HG03097 (cell line): Measurements from ENCODE around the gene ENOX1.

Experiments
- ATAC-seq: cut with Tn5 transposase; IDR thresholded peaks from one replicate; pipeline ENCODE4 v1.9.1; 2021; ENCODE audit not compliant: unreplicated experiment, low FRiP score

The ENOX1 gene

GRCh38 chr13:43493496-43494000 lies 293.2 kb downstream of the ENOX1 start:
- no peak for ATAC-seq

DNA sequence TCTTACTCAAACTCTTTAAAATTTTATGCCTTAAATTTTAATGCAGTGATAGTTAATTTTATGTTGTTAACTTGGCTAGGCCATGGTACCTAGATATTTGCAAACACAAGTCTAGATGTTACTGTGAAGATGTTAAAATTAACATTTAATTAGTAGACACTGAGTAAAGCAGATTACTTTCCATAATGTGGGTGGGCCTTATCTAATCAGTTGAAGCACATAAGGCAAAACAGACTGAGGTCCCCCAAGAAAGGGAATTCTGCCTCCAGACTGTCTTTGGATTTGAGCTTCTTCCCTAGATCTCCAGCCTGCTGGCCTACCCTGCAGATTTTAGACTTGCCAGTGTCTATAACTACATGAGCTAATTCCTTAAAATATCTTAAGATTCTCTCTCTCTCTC lies 294.0 kb downstream of the ENOX1 start:
- no peak for ATAC-seq

- no peak for ATAC-seq
Measured at GRCh38 chr13:43492311-43492710, 294.5 kb downstream of the ENOX1 start.

GRCh38 chr13:43489233-43489632 lies 297.5 kb downstream of the ENOX1 start:
- no peak for ATAC-seq

DNA sequence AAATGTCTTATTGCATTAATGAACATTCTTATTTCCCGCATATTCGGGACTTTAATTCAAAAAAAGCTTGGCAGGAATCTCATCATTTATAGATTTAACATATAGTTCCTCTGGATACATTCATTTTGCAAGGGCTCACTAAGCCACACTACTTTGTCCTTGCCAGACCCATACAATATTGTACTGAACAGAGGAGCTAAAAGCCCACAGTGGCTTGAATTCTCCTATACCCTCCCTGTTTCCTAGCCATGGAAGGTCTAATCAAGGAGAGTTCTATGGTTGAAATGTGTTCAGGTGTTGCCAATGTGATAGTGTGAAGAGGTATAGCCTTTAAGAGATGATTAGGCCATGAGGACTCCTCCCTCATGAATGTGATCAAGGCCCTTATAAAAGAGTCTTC lies 298.9 kb downstream of the ENOX1 start:
- no peak for ATAC-seq

DNA sequence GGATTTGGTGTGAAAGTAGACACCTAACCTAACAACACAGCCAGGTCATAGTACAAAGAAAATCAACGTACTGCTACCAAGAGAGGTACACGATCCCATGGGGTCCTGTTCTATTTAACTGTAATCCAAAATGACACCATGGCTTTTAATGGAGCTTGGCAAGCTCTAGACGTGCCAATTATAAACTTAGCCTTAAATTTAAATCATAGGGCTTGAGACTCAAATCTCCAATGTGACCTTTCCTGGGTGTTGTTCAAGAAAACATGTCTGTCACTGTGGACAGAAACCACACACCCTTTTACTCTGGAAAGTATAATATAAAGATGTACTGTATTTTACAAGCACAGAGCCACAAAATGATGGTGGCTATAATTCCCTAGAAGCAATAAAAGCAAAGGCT lies 299.3 kb downstream of the ENOX1 start:
- ATAC-seq = no peak

DNA sequence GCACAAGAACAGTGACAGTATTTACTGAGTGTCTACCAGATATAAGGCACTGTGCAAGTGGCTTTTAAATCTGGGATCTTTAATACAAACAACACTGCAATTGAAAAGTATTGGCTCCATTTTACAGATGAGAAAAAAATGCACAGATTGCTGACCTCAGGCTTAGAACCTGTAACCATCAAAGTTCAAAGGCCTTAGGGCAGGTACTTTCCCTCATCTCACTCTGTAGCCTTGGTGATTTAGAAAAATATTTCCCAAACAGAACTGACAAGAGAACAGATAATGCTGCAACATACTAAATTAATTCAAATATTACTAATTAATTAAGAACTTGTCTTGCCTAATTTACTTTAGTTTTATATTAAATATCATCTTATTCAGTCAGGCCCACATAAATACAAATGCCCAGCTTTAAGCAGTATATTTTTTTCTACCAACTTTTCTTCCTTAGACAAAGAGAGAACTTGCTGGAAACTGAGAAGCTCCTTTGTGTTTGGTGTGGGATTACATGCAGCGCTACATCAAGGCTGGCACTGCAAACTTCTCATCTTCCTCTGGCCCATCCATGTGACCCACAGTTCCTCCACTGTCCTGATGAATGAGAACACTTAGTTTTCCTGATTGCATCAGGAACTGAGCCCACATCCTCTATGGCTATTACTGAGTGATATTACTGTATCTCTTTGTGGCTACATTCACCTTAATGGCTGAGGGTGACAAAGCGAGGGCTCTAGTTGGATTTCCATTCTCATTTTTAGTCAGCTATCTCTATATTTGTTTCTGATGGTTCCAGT lies 302.1 kb downstream of the ENOX1 start:
- ATAC-seq = no peak

DNA sequence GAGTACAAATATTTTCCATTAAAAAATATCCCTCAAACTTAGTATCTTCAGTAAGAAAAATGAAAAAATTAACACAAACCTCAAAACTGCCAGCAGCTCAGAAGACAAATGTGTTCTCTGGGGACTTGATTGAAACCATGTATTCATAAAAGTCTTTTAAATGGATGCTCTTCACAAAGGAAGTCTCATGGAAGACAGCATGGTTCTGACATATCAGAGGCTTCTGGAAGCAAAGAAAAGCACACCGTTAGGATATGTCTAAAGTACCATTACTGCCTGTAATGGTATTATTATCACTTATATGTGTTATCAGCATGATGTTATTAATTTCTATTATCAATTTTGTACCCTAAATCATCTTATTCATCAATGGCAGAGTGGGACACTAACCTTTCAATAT lies 302.8 kb downstream of the ENOX1 start:
- ATAC-seq = no peak

DNA sequence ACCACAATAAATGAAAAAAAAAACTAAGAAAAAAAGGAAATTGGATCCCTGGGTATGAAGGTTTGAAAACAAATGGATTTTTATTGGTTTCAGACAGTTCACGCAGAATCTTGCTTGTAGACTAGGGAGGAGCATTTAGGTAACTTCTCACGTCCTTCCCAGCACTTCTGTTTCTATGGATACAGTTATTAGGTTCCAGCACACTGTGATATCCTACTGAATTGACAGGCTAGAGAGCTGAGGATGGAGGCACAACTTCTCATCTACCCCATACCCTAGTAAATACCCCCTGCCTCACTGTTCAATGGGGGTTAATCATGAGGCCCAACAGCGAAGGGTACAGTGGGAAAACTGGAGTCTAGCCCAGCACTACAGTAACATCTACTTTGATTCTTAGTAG lies 304.1 kb downstream of the ENOX1 start:
- ATAC-seq = no peak

DNA sequence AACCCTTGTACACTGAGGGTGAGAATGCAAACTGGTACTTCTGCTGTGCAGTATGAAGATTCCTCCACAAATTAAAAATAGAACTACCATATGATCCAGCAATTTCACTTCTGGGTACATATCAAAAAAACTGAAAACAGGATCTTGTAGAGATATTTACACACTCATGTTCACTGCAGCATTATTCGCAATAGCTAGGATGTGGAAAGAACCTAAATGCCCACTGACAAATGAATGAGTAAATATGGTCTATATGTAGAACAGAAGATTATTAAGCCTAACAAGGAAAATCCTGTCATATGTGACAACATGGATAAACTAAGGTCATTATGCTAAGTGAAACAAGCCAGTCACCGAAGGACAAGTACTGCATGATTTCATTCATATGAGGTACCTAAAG lies 304.7 kb downstream of the ENOX1 start:
- ATAC-seq = no peak

GRCh38 chr13:43478902-43479301 lies 307.9 kb downstream of the ENOX1 start:
- ATAC-seq = no peak

DNA sequence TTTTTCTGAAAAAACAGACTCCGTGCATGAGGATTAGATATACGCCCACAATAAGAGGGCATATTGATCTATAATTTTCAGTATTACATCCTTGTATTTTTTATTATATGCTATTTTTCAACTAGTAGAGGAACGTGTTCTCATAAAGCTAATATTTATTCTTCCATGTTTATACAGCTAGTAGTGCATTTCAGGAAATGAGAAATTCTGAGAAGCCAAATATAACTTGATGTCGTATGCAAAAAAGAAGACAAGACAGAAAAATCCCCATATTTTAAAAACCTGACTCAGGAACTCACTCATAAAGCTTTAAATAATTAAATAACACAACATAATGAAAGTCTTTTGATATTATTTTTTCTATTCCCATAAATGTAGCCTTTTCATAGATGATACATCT lies 308.6 kb downstream of the ENOX1 start:
- ATAC-seq = no peak

DNA sequence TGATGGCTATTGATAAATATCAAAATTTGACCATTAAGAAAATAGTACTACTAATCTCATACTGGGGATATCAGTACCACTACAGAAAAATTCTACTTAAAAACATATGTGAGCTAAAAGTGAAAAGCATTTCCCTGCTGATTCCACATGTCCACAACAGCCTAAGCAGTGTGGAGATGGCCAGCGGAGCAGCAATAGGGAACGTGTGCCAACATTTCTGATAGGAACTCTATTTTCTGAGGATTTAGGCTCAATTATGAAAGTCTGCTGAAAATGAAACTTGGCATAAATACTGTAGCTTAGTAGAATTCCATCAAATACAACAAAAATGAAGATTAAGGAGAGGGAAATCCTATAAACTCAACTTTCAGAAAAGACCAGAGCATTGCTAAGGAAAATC lies 311.6 kb downstream of the ENOX1 start:
- ATAC-seq = no peak

DNA sequence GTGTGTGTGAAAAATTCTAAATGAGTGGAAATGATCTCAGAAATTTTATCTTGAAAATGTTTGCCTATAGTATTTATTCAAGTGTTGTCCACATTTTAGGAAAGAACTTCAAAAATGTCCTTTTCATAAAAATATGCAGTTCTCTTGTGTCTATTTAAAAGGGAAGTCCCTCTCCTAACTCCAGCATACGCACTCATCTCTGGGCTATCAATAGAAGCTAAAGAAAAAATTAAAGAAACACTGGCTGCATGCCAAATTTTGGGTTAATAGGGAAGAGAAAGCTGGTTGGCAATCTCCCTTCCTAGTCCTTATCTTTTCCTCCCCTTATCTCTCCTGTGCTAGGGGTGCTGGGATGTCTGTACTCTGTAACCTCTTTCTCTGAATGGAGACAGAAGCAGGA lies 313.3 kb downstream of the ENOX1 start:
- no peak for ATAC-seq

GRCh38 chr13:43472980-43473379 lies 313.8 kb downstream of the ENOX1 start:
- ATAC-seq = no peak

GRCh38 chr13:43472339-43472738 lies 314.4 kb downstream of the ENOX1 start:
- ATAC-seq = no peak

- no peak for ATAC-seq
Measured at GRCh38 chr13:43470610-43471009, 316.2 kb downstream of the ENOX1 start.

- no peak for ATAC-seq
Measured at GRCh38 chr13:43469791-43470190, 317.0 kb downstream of the ENOX1 start.

DNA sequence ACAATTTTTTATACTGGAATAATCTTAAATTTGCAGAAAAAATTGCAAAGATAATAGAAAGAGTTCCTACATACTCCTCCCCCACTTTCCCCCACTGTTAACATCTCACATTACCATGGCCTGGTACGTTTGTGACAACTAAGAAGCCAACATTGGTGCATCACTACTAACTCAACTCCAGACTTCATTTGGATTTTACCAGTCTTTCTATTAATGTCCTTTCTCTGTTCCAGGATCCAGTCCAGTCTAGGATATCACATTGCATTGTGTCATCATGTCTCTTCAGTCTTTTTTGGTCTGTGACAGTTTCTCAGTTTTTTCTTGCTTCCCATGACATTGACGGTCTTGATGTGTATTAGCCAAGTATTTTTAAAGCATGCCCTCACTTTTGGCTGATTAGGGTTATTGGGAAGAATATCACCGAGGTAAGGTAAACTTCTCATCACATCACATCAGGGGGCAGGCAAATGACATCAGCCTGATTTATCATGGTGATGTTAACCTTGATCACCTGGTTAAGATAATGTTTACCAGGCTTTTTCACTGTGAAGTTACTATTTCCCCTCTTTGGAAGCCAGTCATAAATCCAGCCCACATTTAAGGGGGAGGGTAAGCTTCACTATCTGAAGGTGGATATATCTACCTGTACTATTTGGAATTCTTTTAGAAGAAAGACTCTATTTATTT lies 322.1 kb downstream of the ENOX1 start:
- no peak for ATAC-seq

DNA sequence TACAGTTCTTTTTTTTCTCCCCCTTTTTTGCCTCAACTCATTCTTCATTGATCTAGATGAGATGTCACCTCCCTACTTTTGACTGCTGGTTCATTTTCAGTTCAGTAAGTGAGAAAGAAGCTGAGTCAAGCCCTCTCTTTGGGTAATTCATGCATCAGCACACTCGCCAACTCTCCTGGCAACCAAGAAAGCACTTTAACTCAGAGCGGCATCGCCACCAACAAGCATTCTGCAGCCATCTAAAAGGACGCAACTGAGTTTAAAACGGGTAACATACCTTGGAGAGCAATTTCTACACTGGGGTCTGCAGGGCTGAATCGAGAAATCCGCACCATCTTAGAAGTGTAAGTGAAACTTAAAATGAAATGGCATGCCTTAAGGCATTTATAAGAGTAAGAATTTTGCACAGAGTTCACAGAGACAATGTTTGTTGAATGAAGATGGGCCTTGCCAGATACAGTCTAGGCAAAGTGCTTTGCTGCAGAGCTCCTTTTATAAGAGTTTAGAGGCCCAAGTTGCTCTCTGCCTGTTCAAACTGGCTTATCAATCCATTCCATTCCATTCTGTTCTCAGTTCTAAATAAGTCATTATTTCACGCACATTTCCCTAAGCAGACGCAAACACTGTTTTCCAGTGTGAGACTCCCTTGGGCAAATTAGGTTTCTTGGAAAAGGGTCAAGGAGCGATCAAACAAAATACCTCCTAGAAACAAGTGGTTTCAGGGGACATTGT lies 338.0 kb downstream of the ENOX1 start:
- no peak for ATAC-seq

GRCh38 chr13:43446126-43446525 lies 340.6 kb downstream of the ENOX1 start:
- ATAC-seq = no peak
